Measurements from ENCODE around the gene HBM.

HBM gene

DNA sequence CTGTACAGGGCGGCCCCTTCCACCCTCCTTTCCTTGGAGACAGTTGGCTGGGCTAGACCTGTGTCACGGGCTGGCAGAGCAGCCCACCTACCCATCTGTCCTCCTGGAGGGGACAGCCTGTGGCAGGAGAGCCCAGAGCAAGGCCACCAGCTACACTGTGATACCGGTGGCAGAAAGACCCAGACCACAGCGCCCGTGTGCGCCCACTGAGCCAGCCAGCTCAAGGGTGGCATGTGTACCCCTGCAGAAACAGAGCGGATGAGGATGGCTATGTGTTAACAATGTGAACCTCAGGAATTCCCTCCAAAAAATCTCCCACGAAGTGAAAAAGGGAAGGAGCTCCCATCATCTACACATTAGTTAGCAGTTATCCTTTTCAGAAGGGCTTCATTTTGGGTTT, 21.6 kb downstream of the HBM start:
- no peak for ATAC-seq
- TF ChIP-seq CSDC2 (CRISPR knock-in tag; IDR thresholded peaks at IDR 0.05) (no peak), GLIS3 (CRISPR knock-in tag; IDR thresholded peaks at IDR 0.05) (no peak), OSR1 (CRISPR knock-in tag; IDR thresholded peaks at IDR 0.05) (no peak), PPARA (CRISPR knock-in tag; IDR thresholded peaks at IDR 0.05; ENCODE audit: borderline replicate concordance) (no peak), TOX (CRISPR knock-in tag; IDR thresholded peaks at IDR 0.05; ENCODE audit: borderline replicate concordance) (no peak), ZNF8 (CRISPR knock-in tag; IDR thresholded peaks at IDR 0.05) (no peak), ZNF565 (CRISPR knock-in tag; conservative IDR thresholded peaks at IDR 0.05; ENCODE audit: low read depth) (no peak), TCF4 (CRISPR knock-in tag; IDR thresholded peaks at IDR 0.05; ENCODE audit: borderline replicate concordance) (no peak), ZC3H10 (CRISPR knock-in tag; IDR thresholded peaks at IDR 0.05) (no peak), RARB (CRISPR knock-in tag; IDR thresholded peaks at IDR 0.05) (no peak)
- TF ChIP-seq, protein P1, sequence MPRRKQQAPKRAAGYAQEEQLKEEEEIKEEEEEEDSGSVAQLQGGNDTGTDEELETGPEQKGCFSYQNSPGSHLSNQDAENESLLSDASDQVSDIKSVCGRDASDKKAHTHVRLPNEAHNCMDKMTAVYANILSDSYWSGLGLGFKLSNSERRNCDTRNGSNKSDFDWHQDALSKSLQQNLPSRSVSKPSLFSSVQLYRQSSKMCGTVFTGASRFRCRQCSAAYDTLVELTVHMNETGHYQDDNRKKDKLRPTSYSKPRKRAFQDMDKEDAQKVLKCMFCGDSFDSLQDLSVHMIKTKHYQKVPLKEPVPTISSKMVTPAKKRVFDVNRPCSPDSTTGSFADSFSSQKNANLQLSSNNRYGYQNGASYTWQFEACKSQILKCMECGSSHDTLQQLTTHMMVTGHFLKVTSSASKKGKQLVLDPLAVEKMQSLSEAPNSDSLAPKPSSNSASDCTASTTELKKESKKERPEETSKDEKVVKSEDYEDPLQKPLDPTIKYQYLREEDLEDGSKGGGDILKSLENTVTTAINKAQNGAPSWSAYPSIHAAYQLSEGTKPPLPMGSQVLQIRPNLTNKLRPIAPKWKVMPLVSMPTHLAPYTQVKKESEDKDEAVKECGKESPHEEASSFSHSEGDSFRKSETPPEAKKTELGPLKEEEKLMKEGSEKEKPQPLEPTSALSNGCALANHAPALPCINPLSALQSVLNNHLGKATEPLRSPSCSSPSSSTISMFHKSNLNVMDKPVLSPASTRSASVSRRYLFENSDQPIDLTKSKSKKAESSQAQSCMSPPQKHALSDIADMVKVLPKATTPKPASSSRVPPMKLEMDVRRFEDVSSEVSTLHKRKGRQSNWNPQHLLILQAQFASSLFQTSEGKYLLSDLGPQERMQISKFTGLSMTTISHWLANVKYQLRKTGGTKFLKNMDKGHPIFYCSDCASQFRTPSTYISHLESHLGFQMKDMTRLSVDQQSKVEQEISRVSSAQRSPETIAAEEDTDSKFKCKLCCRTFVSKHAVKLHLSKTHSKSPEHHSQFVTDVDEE (CRISPR knock-in tag; IDR thresholded peaks at IDR 0.05) = no peak
- TF ChIP-seq, protein P2, sequence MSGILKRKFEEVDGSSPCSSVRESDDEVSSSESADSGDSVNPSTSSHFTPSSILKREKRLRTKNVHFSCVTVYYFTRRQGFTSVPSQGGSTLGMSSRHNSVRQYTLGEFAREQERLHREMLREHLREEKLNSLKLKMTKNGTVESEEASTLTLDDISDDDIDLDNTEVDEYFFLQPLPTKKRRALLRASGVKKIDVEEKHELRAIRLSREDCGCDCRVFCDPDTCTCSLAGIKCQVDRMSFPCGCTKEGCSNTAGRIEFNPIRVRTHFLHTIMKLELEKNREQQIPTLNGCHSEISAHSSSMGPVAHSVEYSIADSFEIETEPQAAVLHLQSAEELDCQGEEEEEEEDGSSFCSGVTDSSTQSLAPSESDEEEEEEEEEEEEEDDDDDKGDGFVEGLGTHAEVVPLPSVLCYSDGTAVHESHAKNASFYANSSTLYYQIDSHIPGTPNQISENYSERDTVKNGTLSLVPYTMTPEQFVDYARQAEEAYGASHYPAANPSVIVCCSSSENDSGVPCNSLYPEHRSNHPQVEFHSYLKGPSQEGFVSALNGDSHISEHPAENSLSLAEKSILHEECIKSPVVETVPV (CRISPR knock-in tag; IDR thresholded peaks at IDR 0.05) = no peak
- TF ChIP-seq, protein P3, sequence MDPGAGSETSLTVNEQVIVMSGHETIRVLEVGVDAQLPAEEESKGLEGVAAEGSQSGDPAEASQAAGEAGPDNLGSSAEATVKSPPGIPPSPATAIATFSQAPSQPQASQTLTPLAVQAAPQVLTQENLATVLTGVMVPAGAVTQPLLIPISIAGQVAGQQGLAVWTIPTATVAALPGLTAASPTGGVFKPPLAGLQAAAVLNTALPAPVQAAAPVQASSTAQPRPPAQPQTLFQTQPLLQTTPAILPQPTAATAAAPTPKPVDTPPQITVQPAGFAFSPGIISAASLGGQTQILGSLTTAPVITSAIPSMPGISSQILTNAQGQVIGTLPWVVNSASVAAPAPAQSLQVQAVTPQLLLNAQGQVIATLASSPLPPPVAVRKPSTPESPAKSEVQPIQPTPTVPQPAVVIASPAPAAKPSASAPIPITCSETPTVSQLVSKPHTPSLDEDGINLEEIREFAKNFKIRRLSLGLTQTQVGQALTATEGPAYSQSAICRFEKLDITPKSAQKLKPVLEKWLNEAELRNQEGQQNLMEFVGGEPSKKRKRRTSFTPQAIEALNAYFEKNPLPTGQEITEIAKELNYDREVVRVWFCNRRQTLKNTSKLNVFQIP (CRISPR knock-in tag; IDR thresholded peaks at IDR 0.05; ENCODE audit: borderline replicate concordance, low read depth) = no peak
- TF ChIP-seq, protein P4, sequence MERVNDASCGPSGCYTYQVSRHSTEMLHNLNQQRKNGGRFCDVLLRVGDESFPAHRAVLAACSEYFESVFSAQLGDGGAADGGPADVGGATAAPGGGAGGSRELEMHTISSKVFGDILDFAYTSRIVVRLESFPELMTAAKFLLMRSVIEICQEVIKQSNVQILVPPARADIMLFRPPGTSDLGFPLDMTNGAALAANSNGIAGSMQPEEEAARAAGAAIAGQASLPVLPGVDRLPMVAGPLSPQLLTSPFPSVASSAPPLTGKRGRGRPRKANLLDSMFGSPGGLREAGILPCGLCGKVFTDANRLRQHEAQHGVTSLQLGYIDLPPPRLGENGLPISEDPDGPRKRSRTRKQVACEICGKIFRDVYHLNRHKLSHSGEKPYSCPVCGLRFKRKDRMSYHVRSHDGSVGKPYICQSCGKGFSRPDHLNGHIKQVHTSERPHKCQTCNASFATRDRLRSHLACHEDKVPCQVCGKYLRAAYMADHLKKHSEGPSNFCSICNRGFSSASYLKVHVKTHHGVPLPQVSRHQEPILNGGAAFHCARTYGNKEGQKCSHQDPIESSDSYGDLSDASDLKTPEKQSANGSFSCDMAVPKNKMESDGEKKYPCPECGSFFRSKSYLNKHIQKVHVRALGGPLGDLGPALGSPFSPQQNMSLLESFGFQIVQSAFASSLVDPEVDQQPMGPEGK (CRISPR knock-in tag; IDR thresholded peaks at IDR 0.05; ENCODE audit: borderline replicate concordance) = no peak
- TF ChIP-seq, protein P5, sequence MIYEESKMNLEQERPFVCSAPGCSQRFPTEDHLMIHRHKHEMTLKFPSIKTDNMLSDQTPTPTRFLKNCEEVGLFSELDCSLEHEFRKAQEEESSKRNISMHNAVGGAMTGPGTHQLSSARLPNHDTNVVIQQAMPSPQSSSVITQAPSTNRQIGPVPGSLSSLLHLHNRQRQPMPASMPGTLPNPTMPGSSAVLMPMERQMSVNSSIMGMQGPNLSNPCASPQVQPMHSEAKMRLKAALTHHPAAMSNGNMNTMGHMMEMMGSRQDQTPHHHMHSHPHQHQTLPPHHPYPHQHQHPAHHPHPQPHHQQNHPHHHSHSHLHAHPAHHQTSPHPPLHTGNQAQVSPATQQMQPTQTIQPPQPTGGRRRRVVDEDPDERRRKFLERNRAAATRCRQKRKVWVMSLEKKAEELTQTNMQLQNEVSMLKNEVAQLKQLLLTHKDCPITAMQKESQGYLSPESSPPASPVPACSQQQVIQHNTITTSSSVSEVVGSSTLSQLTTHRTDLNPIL (CRISPR knock-in tag; IDR thresholded peaks at IDR 0.05; ENCODE audit: low read depth) = no peak

DNA sequence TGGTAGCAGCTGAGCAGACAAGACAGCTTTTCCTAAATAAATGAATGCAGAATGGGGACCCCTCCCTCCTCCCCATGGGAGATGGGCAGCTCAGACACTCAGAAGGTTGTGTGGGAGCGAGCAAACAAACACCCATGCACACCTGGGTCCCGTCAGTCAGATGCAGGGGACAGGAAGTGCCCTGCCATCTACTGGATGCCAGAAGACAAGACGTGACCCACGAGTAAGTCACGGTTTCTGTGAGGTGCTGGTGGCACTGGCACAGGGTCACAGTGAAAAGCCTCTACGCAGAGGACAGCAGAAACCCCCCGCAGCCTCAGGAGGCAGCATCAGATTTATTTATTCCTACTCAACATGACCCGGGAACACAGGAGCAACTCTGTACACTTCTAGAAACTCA, 22.9 kb downstream of the HBM start:
- no peak for TF ChIP-seq TCF4 (CRISPR knock-in tag; IDR thresholded peaks at IDR 0.05; ENCODE audit: borderline replicate concordance)
- peak; percentile 29; the same call in 2 of the 3 replicates for ATAC-seq

DNA sequence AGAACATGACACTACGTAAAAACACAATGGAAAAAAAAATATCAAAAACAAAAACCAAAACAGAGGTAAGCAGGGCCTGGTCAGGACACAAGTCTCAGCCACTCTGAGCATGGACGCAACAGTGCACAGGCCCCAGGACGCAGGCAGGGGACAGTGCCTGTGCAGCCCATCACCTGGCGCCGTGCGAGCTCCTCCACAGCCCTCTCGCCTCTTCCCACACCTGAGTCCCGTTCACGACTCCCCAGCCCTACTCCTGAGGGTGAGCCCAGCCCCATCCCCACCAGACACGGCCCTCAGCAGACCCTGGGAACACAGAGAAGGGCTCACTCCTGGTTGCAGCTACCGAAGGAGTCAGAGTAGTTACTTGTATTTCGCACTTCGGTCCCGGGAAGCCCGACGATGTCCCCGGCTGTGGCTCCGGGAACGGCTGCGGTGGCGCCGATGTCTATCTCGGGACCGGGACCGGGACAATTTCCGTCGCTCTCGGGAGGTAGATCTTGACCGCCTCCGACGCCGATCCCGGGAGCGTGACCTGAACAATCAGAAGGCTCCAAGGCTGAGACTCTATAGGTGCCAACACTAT, 23.9 kb downstream of the HBM start:
- TF ChIP-seq ESRRG (CRISPR knock-in tag; IDR thresholded peaks at IDR 0.05) (no peak), ZFP3 (CRISPR knock-in tag; IDR thresholded peaks at IDR 0.05) (no peak), TOX (CRISPR knock-in tag; IDR thresholded peaks at IDR 0.05; ENCODE audit: borderline replicate concordance) (no peak), BACH2 (CRISPR knock-in tag; IDR thresholded peaks at IDR 0.05; ENCODE audit: borderline replicate concordance) (no peak), RARB (CRISPR knock-in tag; IDR thresholded peaks at IDR 0.05) (no peak), SNAI2 (CRISPR knock-in tag; IDR thresholded peaks at IDR 0.05) (no peak), CSDC2 (CRISPR knock-in tag; IDR thresholded peaks at IDR 0.05) (no peak)
- TF ChIP-seq, protein P2 (CRISPR knock-in tag; IDR thresholded peaks at IDR 0.05) = no peak
- TF ChIP-seq, protein P4 (CRISPR knock-in tag; IDR thresholded peaks at IDR 0.05; ENCODE audit: borderline replicate concordance) = no peak
- no peak; the same call in 2 of the 3 replicates for ATAC-seq

Measured in SK-N-SH treated with all-trans-retinoic acid at 6 μM for 48 hours (cell line).